Heart left ventricle (tissue), 16 donors: ENCODE data around the gene PTPRN2. TPM values are rescaled to one million over a fixed set of nuclear protein-coding genes. Genes with fewer than 3 reads are reported as not detected.

Experiments
- ATAC-seq, 4 donors: fragments of 200-7000 bp; cut with Tn5 transposase; one replicate each; pipeline ENCODE4 v1.9.1; 2020 to 2022; ENCODE audit warnings: moderate library complexity in 4 of 4, mild to moderate bottlenecking in 3 of 4, moderate number of reproducible peaks in 1 of 4
- DNase-seq, 5 donors: peaks; one replicate each; pipeline ENCODE4 v3.0.0-alpha.2; 2020
- H3K27ac ChIP-seq, 12 donors: fragments of 200-600 bp; sonication (generic) in 4 of 12; one replicate each; pipeline versions ENCODE4 v1.5.0 to v1.8.0; 2016 to 2022; ENCODE audit warnings: mild to moderate bottlenecking in 2 of 12
- H3K27me3 ChIP-seq, 9 donors: fragments of 200-600 bp; sonication (generic) in 2 of 9; one replicate each; pipeline versions ENCODE4 v1.5.1 to v1.8.0; 2016 to 2022; ENCODE audit warnings: mild to moderate bottlenecking in 3 of 9
- H3K36me3 ChIP-seq, 9 donors: fragments of 200-600 bp; sonication (generic) in 2 of 9; one replicate each; pipeline versions ENCODE4 v1.5.0 to v1.8.0; 2018 to 2022; ENCODE audit warnings: mild to moderate bottlenecking in 2 of 9
- H3K4me1 ChIP-seq, 12 donors: fragments of 200-600 bp; sonication (generic) in 4 of 12; one replicate each; pipeline versions ENCODE4 v1.5.0 to v1.8.0; 2016 to 2022; ENCODE audit warnings: mild to moderate bottlenecking in 3 of 12
- H3K4me3 ChIP-seq, 12 donors: fragments of 200-600 bp; sonication (generic) in 4 of 12; one replicate each; pipeline versions ENCODE4 v1.5.0 to v1.8.0; 2017 to 2022; ENCODE audit warnings: mild to moderate bottlenecking in 9 of 12, moderate library complexity in 4 of 12
- H3K9me3 ChIP-seq, 12 donors: fragments of 200-600 bp; sonication (generic) in 4 of 12; one replicate each; pipeline versions ENCODE4 v1.5.0 to v1.8.0; 2016 to 2022; ENCODE audit warnings: mild to moderate bottlenecking in 1 of 12
- POLR2A ChIP-seq, 2 donors: fragments of 450-650 bp; IDR thresholded peaks; one replicate each; pipeline ENCODE4 v1.6.1; 2017; ENCODE audit warnings: antibody characterized with exemption in 2 of 2, mild to moderate bottlenecking in 2 of 2, moderate library complexity in 2 of 2
- WGBS, 4 donors: extraction: QIAGEN DNeasy Blood & Tissue Kit in 2 of 4; methylation state at CpG; one replicate each; pipeline versions ENCODE4 v1.1.5 to v1.1.7; 2013 to 2018; 5-methylcytosine and 5-hydroxymethylcytosine counted together
- intact Hi-C, 10 donors: fragments of 100-400 bp; cut with DNase I; formaldehyde crosslinking; loops; one replicate each; pipeline versions ENCODE4 v1.11.1 to v1.14.2; 2022
- polyA plus RNA-seq, 2 donors: library from polyadenylated mRNA; stranded (reverse); fragments of 200-250 nt; gene quantifications; one replicate each; pipeline ENCODE4 v1.2.3, GENCODE V29; 2013
- total RNA-seq, 9 donors: library from RNA; depleted of rRNA in 2 of 9; stranded (reverse); fragments of >200 nt in 2 of 9; fragmentation: NEBNext Ultra II Directional in 3 of 9; extraction: Animal tissue kit (Norgen Biotek cat#: 25700) in 3 of 9; gene quantifications; one replicate each; pipeline versions ENCODE4 v1.1.0 to v1.2.4, GENCODE V29; 2016 to 2023
- TF ChIP-seq, protein P1 (sequence below), 12 donors: fragments of 200-600 bp; sonication (generic) in 4 of 12; IDR thresholded peaks; one replicate each; pipeline versions ENCODE4 v1.5.0 to v1.8.0; 2018 to 2022; ENCODE audit warnings: antibody characterized with exemption in 12 of 12, mild to moderate bottlenecking in 5 of 12
- donor health status: ischemic (EF 13 %, LVEDD 7.1; RV severe dilation, severe dysfunction).
- donor health status: healthy with polysubstance abuse.
- donor health status: DM: no; HTN: yes; CAD: no.
- donor health status: DM: no; HTN: no; CAD: no.
- donor health status: ischemic (EF 25% LVEDD 6.9; RV normal size, moderate dysfunction).
- donor health status: ischemic (EF 25% LVEDD 5.7; RV mildly dilated, moderate dysfunction).
- donor health status: healthy.
- donor health status: DM: yes; HTN: yes; CAD: no.
- donor health status: ischemic (EF 35%, LVEDD 5.7; RV mildly dilated, moderate dysfunction).
- donor health status: nonischemic (EF 11% LVEDD 7.7; RV severe dilation, severe dysfunction).
- donor health status: DM: yes; HTN: yes; CAD: no.
- donor health status: PGD.
- donor health status: ischemic (EF 29% LVEDD 5.4; RV normal size, mild dysfunction).
- donor health status: nonischemic (EF 23%, LVEDD 6.1; RV moderate dilation, normal function).

Gene PTPRN2
- total and polyA plus RNA-seq, 11 donors: 0.61 to 2.3 (median 1.3) TPM

DNA sequence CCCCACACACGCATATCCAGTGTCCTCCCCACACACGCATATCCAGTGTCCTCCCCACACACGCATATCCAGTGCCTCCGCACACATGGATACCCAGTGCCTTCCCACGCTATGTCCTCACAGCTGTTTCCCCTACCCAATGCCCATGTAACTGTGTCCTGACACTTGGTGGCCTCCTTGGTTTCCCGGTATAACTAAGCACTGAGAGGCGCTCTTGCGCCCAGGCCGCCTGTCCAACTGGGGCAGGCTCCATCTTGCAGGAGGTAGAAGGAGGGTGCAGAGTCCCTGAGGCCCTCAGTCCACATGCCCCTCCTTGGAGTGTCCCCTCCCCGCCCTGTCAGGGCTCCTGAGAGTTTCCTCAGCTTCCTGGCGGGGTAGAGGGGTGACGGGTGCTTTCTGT lies 715.2 kb downstream of the PTPRN2 start:
- H3K27ac ChIP-seq: no peak overlapping the region
- peaks cover 0 to 9% (median 5%) of the 10 kb centered on the region in 12 donors for H3K4me1 ChIP-seq
- H3K27me3 ChIP-seq: peaks cover 0 to 27% (median 4%) of the 10 kb centered on the region in 9 donors
- peaks cover 0 to 16% (median 0%) of the 10 kb centered on the region in 12 donors for H3K9me3 ChIP-seq
- no peak overlapping the region for H3K4me3 ChIP-seq
- WGBS, 4 donors: 80 to 90% (median 87%) methylated on average over 12 of the region's 12 CpGs
- DNase-seq: no peak
- no peaks in the 10 kb centered on the region for H3K36me3 ChIP-seq
- intact Hi-C loops: loop anchor here in 5 of 10 donors (10.0 kb wide), 1 partner anchor 438 kb away; no protein-coding TSS in a partner anchor
- TF ChIP-seq, protein P1, sequence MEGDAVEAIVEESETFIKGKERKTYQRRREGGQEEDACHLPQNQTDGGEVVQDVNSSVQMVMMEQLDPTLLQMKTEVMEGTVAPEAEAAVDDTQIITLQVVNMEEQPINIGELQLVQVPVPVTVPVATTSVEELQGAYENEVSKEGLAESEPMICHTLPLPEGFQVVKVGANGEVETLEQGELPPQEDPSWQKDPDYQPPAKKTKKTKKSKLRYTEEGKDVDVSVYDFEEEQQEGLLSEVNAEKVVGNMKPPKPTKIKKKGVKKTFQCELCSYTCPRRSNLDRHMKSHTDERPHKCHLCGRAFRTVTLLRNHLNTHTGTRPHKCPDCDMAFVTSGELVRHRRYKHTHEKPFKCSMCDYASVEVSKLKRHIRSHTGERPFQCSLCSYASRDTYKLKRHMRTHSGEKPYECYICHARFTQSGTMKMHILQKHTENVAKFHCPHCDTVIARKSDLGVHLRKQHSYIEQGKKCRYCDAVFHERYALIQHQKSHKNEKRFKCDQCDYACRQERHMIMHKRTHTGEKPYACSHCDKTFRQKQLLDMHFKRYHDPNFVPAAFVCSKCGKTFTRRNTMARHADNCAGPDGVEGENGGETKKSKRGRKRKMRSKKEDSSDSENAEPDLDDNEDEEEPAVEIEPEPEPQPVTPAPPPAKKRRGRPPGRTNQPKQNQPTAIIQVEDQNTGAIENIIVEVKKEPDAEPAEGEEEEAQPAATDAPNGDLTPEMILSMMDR (IDR thresholded peaks at IDR 0.05): no peak
- no peak for TF ChIP-seq POLR2A (IDR thresholded peaks at IDR 0.05)
- no peak for ATAC-seq

DNA sequence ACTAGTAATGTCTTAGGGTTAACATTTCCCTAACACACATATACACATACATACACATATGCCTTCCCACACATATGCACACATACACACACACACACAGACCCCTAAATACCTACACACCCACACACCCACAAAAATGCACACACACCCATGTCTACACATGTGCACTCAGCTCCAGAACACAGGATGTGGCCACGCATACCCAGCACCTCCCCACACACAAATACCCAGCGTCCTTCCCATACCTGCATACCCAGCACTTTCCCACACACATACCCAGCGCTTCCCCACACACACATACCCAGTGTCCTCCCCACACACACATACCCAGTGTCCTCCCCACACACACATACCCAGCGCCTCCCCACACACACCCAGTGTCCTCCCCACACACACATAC lies 715.9 kb downstream of the PTPRN2 start:
- no peak for DNase-seq
- intact Hi-C loops: loop anchor here in 5 of 10 donors (10.0 kb wide), 1 partner anchor 437 kb away; no protein-coding TSS in a partner anchor
- TF ChIP-seq, protein P1 (IDR thresholded peaks at IDR 0.05): no peak
- no peak for TF ChIP-seq POLR2A (IDR thresholded peaks at IDR 0.05)

DNA sequence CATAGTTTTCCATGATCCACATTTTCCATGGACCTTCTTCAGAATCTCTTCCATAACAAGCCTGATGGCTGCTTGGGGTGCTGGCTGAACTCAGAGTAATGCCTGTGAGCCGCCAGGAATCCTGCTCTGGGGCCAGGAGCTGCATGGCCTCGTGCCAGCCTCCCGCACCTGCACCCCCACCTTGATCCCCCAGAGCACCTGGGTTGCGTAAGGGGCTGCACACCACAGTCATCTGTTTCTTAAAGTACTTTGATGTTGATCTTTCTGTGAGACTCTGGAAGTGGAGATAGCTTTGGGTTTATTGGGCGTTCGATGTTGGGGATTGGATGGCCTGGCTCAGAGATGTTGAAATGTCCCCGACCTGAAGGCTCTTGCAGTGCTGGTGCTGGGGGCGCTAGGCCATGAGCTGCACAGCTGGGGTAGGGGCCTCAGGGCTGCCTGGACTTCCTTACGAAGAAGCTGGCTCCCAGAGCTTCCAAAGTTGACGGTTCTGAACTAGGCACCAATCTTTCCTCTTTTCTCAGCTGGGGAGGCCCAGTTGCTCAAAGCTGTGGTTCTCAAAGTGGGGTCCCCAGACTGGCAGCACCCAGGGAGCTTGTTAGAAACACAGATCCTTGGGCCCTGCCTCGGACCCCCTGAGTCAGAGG lies 716.9 kb downstream of the PTPRN2 start:
- 76 to 87% (median 84%) methylated on average over 8 to 11 of the region's 11 CpGs for WGBS, 4 donors
- Histone ChIP-seq H3K27me3 (peaks cover 0 to 20% (median 1%) of the 10 kb centered on the region in 9 donors), H3K9me3 (peaks cover 0 to 16% (median 0%) of the 10 kb centered on the region in 12 donors), H3K4me3 (no peak overlapping the region), H3K36me3 (no peaks in the 10 kb centered on the region), H3K27ac (no peak overlapping the region), H3K4me1 (peaks cover 0 to 8% (median 5%) of the 10 kb centered on the region in 12 donors)
- TF ChIP-seq POLR2A (IDR thresholded peaks at IDR 0.05): no peak
- intact Hi-C loops: loop anchor here in 5 of 10 donors (10.0 kb wide), 1 partner anchor 436 kb away; no protein-coding TSS in a partner anchor
- DNase-seq (no peak), ATAC-seq (no peak)

More for the DNA sequence above, 715.9 kb downstream of the PTPRN2 start:
- Histone ChIP-seq H3K27ac (no peak overlapping the region), H3K36me3 (no peaks in the 10 kb centered on the region), H3K27me3 (peaks cover 0 to 27% (median 4%) of the 10 kb centered on the region in 9 donors), H3K4me3 (no peak overlapping the region), H3K4me1 (peaks cover 0 to 9% (median 5%) of the 10 kb centered on the region in 12 donors), H3K9me3 (peaks cover 0 to 16% (median 0%) of the 10 kb centered on the region in 12 donors)
- ATAC-seq: no peak
- WGBS, 4 donors: 84 to 96% (median 89%) methylated on average over 4 of the region's 4 CpGs

DNA sequence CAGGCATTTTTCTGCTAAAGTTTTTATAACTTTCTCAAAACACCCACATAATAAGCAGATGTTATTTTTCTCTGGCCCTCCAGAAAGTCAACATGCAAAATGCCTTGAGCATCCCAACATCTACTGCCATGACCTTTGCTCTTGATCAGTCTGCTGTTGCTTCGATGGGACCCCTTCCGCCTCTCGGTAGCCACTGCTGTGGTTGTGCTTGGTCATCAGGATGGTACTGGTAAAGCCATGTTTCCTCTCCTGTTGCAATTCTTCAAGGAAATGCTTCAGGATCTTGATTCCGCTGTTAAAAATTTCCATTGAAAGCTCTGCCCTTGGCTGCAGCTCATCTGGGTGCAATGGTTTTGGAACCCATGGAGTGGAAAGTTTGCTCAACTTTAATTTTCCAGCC lies 717.8 kb downstream of the PTPRN2 start:
- TF ChIP-seq, protein P1 (IDR thresholded peaks at IDR 0.05): no peak
- no peak for TF ChIP-seq POLR2A (IDR thresholded peaks at IDR 0.05)
- intact Hi-C loops: loop anchor here in 5 of 10 donors (10.0 kb wide), 1 partner anchor 435 kb away; no protein-coding TSS in a partner anchor
- H3K27ac ChIP-seq: no peak overlapping the region
- WGBS, 4 donors: 91 to 98% (median 94%) methylated on average over 4 of the region's 4 CpGs
- peaks cover 0 to 12% (median 0%) of the 10 kb centered on the region in 9 donors for H3K27me3 ChIP-seq
- DNase-seq (no peak), ATAC-seq (no peak)
- peaks cover 0 to 16% (median 0%) of the 10 kb centered on the region in 12 donors for H3K9me3 ChIP-seq
- no peak overlapping the region for H3K4me3 ChIP-seq
- H3K36me3 ChIP-seq: no peaks in the 10 kb centered on the region
- no peaks in the 10 kb centered on the region for H3K4me1 ChIP-seq
